NCI-H1105 (cell line): ENCODE results near the gene NPHP3.
"Not testable (repeated sequence)": the region's sequence is repeated elsewhere in the genome, so short reads cannot be mapped to it uniquely, and the experiment has no call there.

Experiments
- DNase-seq: peaks from one replicate; lab custom pipeline; 2025; lab: John Stamatoyannopoulos, UW

Gene NPHP3

GRCh38 chr3:132722165-132723023 is at the start of gene NPHP3:
TSS of gene NPHP3 (minus strand) at chr3:132722409. CDS start at chr3:132722355, 54 bp downstream.
- DNase-seq = peak; percentile 91

- DNase-seq = no peak
Observed at GRCh38 chr3:132758740-132759139, 36.5 kb upstream of the NPHP3 start.

DNA sequence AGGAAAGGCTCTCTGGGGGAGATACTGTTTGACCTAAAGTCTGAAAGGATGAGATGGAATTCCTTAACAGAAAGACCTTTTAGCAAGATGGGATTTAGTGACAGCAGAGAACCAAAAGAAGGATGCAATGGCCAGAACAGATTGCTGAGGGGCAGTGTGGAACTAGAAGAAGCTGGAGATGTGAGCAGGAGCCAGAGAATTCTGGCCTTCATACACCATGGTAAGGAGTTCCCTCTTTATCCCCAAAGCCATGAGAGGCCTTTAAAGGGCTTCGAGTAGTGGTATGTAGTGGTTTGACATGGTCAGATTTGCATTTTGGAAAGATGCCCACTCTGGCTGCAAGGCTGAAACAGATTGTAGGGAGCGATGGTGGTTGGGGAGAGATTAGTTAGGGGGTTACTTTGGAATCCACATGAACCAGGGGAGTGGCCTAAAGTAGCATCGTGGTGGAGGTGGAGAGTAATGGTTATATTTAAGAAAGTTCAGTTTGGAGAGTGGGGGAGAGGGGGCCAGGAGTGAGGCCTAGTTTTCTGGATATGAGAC is 34.0 kb upstream of the NPHP3 start:
- no peak for DNase-seq

GRCh38 chr3:132753946-132754345 is 31.7 kb upstream of the NPHP3 start:
- DNase-seq = no peak

- no peak for DNase-seq
Observed at GRCh38 chr3:132749786-132750185, 27.6 kb upstream of the NPHP3 start.

- DNase-seq = not testable (repeated sequence)
Observed at GRCh38 chr3:132746720-132747119, 24.5 kb upstream of the NPHP3 start.

DNA sequence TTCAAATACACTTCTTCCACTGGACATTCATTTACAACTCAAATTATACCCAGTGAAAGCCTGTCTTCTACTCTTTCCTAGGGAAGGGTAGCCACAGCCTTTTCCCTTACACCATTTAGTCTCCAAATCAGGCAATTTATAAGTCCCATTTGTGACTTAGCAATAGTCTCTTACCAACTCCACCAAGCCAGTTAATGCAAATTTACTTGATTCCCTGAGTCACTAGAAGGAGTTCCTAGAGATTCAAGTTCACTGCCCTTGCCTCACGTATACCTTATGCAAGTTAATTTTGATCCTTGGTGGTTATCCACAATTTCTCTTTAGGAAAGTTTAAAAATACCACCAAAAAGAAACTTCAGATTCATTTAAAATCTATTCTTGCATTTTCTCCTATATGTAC is 16.1 kb upstream of the NPHP3 start:
- no peak for DNase-seq

GRCh38 chr3:132735589-132735988 is 13.4 kb upstream of the NPHP3 start:
- no peak for DNase-seq

- peak; percentile 76 for DNase-seq
Observed at GRCh38 chr3:132730891-132731580, 8.8 kb upstream of the NPHP3 start.

DNA sequence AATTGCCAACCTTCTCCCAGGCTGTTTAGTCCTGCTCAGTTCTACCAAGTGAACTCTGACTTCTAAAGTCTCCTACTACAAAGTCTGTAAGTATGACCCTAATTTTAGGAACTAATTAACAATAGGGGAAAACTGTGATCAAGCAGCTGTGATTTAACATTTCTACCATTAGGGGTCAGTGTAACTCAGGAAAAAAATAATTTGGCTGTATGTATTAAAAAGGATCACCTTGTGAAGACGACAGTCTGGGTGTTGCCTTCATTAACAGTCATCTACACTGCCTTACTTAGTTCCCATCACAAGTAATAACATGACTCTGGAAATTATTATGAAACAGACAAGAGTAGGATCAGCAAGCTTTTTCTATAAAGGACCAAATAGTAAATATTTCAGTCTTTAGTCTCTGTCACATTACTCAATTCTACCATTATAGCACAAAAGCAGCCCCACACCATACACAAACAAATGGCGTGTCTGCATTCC is 4.2 kb upstream of the NPHP3 start:
- peak; percentile 47 for DNase-seq

GRCh38 chr3:132723024-132723950 is 1.1 kb upstream of the NPHP3 start:
- no peak for DNase-seq

GRCh38 chr3:132721479-132722164 is 587 bp downstream of the NPHP3 start:
- DNase-seq = peak; percentile 57

DNA sequence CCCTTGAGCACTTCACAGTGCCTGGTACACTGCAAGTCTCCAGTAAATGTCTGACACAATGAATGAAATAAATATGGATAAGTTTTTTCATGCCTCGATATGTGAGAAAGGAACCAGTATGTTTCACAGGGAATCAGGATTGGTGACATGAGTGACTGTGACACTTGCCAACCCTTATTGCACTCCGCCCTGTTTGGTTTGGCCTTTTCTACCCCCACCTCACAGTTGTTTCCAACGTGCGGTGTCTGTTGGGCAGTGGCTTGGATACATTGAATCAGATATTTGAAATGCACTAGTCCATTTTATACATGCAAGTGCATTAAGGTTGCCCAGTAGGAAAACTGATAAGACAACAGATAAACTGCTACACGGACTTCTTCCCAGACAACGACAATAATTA is 2.0 kb downstream of the NPHP3 start:
- no peak for DNase-seq

GRCh38 chr3:132716372-132716771 is 5.8 kb downstream of the NPHP3 start:
- DNase-seq = no peak

GRCh38 chr3:132713977-132714727 is 8.1 kb downstream of the NPHP3 start:
- DNase-seq = no peak

- DNase-seq = no peak
Observed at GRCh38 chr3:132710311-132710710, 11.9 kb downstream of the NPHP3 start.

GRCh38 chr3:132709761-132710160 is 12.4 kb downstream of the NPHP3 start:
- no peak for DNase-seq

DNA sequence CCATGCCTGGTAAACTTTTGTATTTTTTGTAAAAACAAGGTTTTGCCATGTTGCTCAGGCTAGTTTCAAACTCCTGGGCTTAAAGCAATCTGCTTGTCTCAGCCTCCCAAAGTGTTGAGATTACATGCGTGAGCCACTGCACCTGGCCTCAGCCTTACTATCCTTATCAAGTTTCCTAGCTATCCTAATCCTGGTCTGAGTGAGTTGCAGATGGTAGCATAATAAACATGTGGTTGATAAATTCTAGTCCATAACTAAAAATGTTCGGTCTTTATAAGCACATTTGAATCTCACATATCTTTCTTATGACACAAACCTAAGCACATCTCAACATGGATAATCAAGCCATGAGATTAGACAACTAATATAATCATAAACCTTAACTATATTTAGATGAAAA is 18.5 kb downstream of the NPHP3 start:
- DNase-seq = no peak

DNA sequence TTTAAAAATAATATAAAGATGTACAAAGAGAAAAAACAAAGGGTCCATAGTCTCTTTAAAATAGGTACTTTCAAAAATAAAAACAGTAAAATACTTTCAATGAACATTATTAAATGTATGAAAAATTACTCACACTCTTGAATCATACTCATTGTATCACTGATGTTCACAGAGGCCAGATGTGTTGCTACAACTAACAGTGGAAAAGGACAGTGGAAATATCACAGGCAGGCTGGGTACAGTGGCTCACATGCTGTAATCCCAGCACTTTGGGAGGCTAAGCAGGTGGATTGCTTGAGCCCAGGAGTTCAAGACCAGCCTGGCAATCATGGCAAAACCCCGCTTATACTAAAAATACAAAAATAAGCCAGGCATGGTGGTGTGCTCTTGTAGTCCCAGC is 26.8 kb downstream of the NPHP3 start:
- no peak for DNase-seq

DNA sequence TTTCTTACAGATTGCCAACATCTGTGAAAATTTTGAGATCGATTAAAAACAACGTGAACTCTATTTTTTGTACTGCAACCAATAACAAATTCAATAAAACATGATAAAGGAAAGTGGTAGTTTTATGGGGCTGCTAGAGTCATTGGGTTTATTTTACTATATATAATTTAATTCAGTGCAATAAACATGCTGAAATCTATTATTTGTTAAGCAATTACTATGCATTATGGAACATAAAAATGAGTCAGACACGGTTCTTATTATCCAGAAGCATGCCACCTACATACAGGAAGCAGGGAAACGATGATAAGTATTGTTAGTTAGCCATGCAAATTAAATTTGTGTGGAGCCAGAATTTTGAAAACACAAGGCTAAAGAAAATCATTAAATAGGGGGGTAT is 27.2 kb downstream of the NPHP3 start:
- DNase-seq = no peak
